BE2C (cell line): ENCODE data around the gene BMPER.

Source experiments
- DNase-seq: peaks from one replicate; pipeline ENCODE4 v3.0.0-alpha.2; 2020
- H3K27me3 ChIP-seq: fragments of 250-450 bp; sonication (Bioruptor Pico); 2 replicates; pipeline ENCODE4 v1.5.1; 2020; ENCODE audit warnings: mild to moderate bottlenecking
- H3K36me3 ChIP-seq: fragments of 250-450 bp; sonication (Bioruptor Pico); 2 replicates; pipeline ENCODE4 v1.5.1; 2020; ENCODE audit warnings: mild to moderate bottlenecking
- H3K4me1 ChIP-seq: fragments of 250-450 bp; sonication (Bioruptor Pico); 2 replicates; pipeline ENCODE4 v1.5.1; 2020
- H3K4me3 ChIP-seq: 2 replicates; pipeline ENCODE4 v1.5.1; 2011; ENCODE audit warnings: low read depth, low read length
- H3K9me3 ChIP-seq: fragments of 250-450 bp; sonication (Bioruptor Pico); 2 replicates; pipeline ENCODE4 v1.5.1; 2020
- TF ChIP-seq, protein P1 (sequence below): IDR thresholded peaks from 2 replicates; pipeline ENCODE4 v1.5.1; 2012; ENCODE audit warnings: mild to moderate bottlenecking, low read depth, low read length

Gene BMPER

DNA sequence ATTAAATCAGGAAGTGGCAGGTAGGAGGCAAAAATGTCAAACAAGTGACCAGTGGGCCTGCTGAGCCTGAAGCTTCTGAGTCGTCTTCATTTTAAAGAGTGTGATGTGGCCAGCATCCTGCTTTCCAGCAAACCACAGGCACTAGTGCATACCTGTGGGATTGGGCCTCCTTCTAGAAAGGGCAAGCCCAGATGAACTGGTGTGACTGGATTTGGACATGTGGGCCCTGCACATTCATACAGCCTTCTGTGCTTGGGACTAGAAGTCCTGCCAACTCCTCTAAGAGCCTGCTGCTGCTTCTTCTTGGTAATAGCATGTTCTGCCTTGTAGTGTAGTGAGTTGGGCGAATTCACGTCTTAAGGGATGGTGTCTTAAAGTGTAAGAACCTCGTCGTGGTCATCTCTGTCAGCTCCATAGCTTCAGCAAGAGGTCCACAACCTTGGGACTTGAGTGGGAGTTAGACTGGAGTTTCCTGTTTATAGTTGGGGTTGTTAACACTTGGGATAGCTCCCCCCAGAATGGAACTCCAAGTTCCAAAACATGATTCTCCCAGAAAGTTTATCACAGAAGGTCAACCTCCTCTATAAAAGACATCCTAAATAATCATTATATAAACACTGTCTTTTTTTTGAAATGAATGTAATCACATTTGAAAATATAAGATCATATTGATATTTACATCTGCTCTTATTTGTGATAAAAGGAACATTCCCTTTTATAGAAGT is 11.2 kb downstream of the BMPER start:
- Histone ChIP-seq H3K4me1 (no peaks in the 10 kb centered on the region), H3K27me3 (peaks cover 4% of the 10 kb centered on the region; the same call in 1 of the 2 replicates), H3K36me3 (no peaks in the 10 kb centered on the region), H3K4me3 (no peak overlapping the region), H3K9me3 (no peaks in the 10 kb centered on the region)
- no peak for DNase-seq
- TF ChIP-seq, protein P1, sequence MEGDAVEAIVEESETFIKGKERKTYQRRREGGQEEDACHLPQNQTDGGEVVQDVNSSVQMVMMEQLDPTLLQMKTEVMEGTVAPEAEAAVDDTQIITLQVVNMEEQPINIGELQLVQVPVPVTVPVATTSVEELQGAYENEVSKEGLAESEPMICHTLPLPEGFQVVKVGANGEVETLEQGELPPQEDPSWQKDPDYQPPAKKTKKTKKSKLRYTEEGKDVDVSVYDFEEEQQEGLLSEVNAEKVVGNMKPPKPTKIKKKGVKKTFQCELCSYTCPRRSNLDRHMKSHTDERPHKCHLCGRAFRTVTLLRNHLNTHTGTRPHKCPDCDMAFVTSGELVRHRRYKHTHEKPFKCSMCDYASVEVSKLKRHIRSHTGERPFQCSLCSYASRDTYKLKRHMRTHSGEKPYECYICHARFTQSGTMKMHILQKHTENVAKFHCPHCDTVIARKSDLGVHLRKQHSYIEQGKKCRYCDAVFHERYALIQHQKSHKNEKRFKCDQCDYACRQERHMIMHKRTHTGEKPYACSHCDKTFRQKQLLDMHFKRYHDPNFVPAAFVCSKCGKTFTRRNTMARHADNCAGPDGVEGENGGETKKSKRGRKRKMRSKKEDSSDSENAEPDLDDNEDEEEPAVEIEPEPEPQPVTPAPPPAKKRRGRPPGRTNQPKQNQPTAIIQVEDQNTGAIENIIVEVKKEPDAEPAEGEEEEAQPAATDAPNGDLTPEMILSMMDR: no peak

DNA sequence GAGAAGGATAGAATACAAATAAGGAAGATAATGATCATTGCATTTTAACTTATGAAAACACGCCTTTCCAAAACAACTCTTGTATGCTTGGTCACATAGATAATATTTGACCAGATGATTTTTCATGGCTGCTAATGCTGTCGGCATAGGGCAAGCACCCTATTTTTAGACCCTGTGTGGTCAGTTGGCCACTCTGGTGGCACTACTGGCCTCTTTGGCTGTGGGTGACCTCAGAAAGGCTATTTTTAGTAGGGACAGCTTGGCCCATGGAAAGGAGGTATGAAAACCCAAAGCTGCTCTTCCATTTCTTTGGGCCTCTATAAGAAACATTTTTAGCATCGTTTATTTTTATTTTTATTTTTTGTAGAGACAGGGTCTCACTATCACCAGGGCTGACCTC is 12.3 kb downstream of the BMPER start:
- H3K4me1 ChIP-seq: no peaks in the 10 kb centered on the region
- H3K9me3 ChIP-seq: no peaks in the 10 kb centered on the region
- no peak overlapping the region for H3K4me3 ChIP-seq
- TF ChIP-seq, protein P1: no peak
- H3K36me3 ChIP-seq: no peaks in the 10 kb centered on the region
- no peak for DNase-seq
- peaks cover 10% of the 10 kb centered on the region; the same call in 1 of the 2 replicates for H3K27me3 ChIP-seq

GRCh38 chr7:33918438-33919143 is 13.3 kb downstream of the BMPER start:
- TF ChIP-seq, protein P1: no peak
- Histone ChIP-seq H3K4me3 (no peak overlapping the region), H3K27me3 (peaks cover 10% of the 10 kb centered on the region), H3K36me3 (no peaks in the 10 kb centered on the region), H3K9me3 (no peaks in the 10 kb centered on the region), H3K4me1 (no peaks in the 10 kb centered on the region)
- no peak for DNase-seq

DNA sequence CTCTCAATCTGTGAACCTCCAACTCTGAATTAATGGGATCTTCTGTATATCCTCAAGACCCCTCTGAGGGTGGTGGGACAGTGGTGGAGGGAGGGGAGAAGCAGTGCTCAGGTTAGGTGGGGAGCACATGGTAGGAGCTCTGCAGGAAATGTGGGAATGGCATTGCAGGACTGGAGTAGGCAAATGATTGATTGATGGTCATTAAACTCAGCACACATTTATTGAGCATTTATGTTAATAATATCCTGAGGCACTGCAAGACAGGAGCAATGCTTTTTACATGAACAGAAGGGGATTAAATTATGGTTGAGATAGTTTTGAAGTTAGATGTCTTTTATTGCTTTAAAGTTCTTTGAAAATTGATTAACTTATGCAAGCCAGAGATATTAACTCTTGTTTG is 14.1 kb downstream of the BMPER start:
- H3K4me1 ChIP-seq: no peaks in the 10 kb centered on the region
- H3K27me3 ChIP-seq: peaks cover 10% of the 10 kb centered on the region
- no peak overlapping the region for H3K4me3 ChIP-seq
- no peaks in the 10 kb centered on the region for H3K36me3 ChIP-seq
- no peaks in the 10 kb centered on the region for H3K9me3 ChIP-seq
- TF ChIP-seq, protein P1: no peak
- no peak for DNase-seq

GRCh38 chr7:33921216-33921938 is 16.0 kb downstream of the BMPER start:
- no peak overlapping the region for H3K4me3 ChIP-seq
- no peaks in the 10 kb centered on the region for H3K4me1 ChIP-seq
- H3K9me3 ChIP-seq: no peaks in the 10 kb centered on the region
- no peaks in the 10 kb centered on the region for H3K36me3 ChIP-seq
- peaks cover 17% of the 10 kb centered on the region for H3K27me3 ChIP-seq
- TF ChIP-seq, protein P1: no peak
- no peak for DNase-seq
